Measurements from ENCODE around the gene PRKCE.

The PRKCE gene

DNA sequence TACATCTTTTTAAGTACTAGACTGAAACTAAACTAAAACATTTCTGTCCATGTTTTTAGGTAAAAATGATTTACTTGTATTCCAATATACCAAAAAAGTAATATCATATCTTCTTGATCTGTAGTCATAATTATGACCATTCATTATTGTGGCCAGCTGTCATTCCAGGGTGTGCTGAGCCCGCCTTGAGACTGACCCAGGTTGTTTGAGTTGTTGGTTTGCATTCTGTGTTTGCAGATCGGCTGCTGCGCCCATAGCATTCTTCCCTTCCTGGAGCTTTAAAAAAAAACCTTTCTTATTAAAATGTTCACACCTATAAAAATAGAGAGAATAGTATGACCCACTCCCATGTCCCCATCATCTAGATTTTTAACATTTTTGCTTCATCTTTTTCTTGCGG lies 101.9 kb downstream of the PRKCE start:
- TF ChIP-seq, protein P1, sequence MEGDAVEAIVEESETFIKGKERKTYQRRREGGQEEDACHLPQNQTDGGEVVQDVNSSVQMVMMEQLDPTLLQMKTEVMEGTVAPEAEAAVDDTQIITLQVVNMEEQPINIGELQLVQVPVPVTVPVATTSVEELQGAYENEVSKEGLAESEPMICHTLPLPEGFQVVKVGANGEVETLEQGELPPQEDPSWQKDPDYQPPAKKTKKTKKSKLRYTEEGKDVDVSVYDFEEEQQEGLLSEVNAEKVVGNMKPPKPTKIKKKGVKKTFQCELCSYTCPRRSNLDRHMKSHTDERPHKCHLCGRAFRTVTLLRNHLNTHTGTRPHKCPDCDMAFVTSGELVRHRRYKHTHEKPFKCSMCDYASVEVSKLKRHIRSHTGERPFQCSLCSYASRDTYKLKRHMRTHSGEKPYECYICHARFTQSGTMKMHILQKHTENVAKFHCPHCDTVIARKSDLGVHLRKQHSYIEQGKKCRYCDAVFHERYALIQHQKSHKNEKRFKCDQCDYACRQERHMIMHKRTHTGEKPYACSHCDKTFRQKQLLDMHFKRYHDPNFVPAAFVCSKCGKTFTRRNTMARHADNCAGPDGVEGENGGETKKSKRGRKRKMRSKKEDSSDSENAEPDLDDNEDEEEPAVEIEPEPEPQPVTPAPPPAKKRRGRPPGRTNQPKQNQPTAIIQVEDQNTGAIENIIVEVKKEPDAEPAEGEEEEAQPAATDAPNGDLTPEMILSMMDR (IDR thresholded peaks at IDR 0.05) = no peak

DNA sequence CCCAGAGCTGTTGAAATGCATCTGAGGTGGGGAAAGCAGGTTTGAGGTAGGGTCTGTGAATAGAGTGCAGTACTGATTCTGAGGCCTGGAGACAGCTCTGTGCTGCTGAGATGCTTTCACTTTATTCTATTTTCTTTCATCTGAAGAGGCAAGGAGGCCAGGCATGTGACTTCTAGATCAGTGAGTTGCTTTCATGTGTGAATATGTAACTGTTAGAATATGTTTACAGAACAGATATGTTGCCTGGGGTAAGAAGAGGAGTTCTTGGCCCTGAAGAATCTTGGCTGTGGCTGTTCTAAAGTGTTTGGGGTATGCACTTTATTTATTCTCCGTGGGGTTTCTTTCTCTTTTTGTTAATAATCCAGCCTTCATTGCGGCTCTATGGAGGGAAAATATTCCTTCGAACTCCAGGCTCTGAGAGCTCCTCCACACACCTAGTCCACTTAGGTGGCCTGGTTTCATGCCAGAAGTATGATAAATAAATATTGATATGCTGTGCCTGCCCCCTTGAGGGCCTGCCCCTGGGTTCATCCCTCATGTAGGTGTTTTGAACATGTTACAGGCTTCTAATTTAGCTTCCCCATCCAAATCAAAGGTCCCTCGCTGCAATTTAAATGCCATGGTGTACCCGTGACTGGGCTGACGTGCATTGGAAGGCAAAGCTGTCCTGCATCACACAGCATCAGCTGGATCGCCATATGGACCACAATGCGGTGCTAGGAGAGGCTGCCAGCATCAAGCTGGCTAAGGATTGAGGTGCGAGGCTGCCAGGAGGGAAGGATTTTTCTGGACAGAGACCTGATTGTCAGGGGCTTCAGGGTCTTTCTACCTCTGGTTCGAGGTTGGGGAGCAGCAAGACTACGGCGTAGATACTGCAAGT lies 102.9 kb downstream of the PRKCE start:
- TF ChIP-seq, protein P1 (IDR thresholded peaks at IDR 0.05) = no peak

DNA sequence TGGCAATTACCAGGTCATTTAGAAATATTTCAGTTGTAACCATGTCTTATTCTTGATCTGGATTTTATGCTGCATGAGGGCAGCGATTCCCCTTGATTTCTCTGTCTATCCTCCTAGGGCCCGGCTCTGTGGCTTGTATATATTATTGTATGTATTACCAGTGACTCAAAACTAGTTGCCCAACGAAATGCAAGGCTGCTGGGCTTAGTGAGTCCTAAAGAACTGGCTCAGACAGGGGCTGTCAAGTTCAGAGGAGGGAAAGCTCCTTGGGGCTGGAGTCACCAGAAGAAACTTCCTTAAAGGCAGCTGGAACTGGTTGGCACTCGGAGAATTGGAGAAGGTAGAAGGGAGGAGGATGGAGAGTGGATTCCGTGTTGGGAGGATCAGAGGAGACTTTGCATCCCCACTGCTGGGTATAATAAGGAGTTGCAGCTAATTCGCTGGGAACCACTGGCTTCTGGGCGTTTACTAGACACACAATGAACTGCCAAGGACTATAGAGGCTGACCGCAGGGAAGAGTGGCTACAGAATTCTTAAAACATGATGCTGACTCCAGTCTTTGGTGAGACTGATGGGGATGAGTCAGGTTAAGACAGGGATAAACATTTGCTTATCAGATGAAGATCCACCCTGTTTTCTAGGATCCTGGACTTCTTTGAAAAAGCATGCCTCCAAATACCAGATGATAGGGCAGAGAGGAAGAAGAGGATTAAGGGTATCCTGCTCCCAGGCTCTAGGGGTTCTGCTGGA lies 104.3 kb downstream of the PRKCE start:
- TF ChIP-seq, protein P1 (IDR thresholded peaks at IDR 0.05) = no peak

DNA sequence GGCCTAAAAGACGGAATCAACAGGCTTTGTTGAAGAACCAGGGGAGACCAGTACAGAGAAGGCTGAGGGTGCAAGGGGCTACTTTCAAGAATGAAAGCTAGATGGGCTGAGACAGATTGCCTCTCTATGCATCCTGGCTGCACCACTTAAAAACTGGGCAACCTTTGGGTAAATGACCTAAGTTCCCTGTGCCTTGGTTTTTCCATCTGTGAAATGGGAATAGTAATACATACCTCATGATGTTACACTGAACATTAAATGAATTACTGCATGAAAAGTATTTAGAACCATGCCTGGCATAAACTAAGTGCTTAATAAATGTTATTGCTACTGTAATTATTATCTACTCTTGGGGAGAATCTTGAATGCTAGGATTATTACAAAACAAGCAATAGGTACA lies 106.5 kb downstream of the PRKCE start:
- TF ChIP-seq, protein P1 (IDR thresholded peaks at IDR 0.05) = no peak

DNA sequence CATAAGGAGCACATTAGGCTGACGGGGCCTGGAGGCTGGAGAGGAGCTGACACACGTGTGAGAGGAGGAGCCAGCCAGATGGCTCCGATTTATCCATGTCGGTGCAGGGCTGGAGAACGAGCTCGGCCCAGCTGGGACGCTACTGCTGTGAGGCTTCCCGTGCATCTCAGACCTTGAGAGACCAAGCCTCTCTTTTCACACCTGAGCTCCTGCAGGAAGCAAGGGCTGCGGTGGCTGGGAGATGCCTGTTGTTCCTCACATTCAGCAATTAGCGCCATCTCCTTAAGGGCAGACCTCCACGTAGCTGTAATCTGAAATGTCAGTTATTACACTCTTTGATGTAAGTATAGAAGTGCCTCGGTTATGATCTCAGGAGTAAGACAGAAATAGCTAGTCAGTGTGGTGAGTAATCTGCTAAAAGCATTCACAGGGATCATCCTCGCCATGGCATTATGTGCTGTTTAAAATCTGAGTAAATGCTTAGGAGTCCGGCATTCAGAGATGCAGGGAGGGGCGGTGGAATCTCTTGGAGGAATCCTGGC lies 107.9 kb downstream of the PRKCE start:
- TF ChIP-seq, protein P1 (IDR thresholded peaks at IDR 0.05) = no peak

DNA sequence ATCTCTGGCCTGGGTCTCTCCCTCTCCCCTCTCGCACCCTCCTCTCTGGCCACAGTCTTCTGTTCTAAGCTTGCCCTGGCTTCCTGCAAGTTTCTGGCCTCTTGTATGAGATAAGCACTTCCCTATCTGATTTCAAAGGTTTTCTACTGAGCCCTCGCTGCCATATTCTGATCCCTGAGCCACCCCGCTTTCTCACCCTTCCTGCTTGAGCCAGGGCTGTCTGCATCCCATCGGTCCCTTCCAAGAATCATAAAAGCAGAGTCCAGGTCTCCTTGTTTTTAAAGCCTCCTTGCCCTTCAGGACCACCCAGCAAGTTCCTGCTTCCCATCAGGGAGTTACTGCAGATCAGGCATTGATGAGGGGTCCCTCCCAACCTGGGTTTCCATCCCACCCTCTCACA lies 110.2 kb downstream of the PRKCE start:
- TF ChIP-seq, protein P1 (IDR thresholded peaks at IDR 0.05) = no peak

DNA sequence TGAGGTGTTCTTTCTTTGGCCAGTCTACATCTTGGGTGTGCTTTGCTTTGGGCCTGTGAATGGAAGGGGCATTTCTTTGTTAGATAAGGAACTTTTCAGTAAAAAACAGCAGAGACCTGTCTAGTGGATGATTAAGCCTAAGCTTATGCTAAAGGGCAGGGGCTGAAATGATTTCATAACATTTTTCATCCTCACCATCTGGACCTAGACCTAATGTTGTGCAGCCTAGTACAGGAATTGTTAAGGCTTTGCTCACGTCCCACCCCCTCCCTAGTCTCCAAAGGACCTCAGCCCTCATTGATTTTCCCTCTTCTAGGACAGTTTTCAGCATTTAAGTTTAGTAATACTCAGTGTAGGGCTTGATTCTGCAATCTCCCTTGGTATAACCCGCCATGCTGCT lies 111.8 kb downstream of the PRKCE start:
- TF ChIP-seq, protein P1 (IDR thresholded peaks at IDR 0.05) = no peak

Measured in LNCAP (cell line).